Cerebellar nuclear complex (tissue), 1 donor: ENCODE measurements around the gene SPEF2.
"Not testable (repeated sequence)": the region's sequence is repeated elsewhere in the genome, so short reads cannot be mapped to it uniquely, and the experiment has no call there.

Experiments used
- DNase-seq, 2 experiments: peaks; one replicate each; lab custom pipeline; 2025; lab: John Stamatoyannopoulos, UW

Gene SPEF2

DNA sequence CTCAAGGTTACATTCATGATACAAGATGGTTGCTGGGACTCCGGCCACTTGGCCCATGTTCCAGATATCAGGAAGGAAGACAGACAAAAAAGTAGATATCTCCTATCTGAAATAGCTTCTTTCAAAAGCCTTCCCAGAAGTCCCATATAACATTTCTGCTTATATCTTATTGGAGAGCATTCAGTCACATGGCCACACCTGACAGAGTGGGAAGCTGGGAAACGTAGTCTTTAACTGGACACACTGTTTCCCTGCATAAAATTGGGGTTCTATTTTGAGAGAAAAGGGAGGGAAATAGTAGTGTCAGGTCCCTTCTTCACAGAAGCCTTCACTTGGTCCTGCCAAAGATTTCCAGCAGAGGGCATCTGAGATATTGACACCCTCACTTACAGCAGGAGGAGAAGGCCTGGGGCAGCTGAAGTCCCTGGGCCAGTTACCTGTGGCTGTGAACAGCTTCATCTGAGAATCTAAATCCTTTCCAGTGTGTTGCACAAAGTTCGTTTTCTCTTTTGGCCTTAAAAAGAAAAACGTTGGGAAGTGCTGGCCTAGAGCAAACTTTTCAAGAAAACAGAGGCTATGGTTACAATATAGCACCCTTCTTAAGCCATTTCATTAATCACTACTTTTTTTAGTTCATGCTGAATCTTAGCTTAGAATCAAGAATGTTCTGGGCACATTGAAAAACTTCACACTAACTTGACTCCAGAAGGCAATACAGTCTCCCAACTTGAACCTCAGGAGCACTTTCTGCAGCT lies 33.5 kb downstream of the SPEF2 start:
- DNase-seq, result no peak

DNA sequence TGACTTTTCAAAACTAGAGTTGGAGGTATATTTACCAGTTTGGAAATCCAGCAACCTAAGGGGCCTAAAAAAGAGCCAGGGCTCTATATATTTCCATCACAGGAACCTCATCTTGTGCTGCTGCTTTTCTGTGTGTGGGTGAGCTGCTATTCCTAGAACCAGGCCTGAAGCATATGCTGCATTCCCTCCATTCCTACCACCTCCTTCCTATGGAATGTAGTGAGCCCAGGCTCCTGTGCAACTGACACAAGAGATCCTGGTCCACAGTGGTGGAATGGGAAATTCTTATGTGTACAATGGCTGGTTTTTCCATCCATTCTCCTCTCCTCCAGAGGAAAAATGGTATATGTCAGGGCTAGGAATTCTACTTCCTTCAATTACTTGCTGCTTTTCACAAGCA lies 39.1 kb downstream of the SPEF2 start:
- DNase-seq, result no peak

DNA sequence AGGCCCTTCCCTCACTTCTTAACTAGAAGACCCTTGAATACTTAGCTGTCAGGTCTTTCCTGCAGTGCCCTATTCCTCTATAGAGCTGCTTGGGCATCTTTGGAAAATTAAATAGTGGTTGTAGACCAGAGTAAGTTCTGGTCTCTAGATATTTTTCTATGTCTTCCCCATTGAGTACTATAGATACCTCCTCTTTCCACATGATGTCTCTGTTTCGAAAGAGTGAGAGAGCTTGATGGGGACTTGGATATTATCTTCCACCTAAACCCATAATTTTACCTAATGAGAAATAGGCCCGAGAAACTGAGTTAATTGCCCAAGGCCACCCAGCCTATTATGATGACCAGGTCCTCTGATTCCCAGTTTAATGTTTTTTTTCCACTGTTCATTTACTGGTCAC lies 40.2 kb downstream of the SPEF2 start:
- DNase-seq, result no peak

DNA sequence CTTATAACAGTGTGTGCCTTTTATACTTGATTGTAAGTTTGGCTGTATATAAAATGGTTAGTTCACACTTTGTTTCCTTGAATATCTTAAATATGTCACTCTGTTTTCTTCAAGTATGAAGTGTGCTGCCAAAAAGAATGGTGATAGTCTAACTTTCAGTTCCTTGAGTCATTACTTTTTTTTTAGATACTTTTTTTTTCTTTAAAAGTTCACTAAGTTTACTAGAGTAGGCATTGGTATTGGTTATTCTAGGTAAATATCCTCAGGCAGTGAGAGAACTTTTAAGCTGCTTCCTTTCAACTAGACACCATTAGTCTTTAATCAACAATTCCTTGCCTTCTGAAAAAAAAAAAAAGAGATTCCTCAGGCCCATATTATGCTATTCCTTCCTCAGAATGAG lies 41.9 kb downstream of the SPEF2 start:
- no peak for DNase-seq

DNA sequence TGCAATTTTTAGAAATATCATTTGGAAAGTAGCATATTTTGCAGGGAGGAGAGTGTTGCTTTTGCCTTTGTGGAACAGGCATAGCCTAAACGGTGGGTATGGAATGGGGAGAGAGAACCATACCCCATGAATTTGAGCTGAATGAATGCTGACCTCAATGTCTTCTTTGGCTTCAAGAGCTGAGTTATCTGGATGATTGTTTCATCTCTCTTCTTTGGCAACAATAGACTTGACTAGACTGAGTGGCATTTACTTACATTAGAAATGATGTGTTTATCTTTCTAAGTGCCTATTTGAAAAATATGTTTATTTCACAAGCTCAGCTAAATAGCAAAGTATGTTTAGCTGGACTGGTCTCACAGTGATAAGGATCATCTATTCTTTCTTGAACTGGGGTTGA lies 42.8 kb downstream of the SPEF2 start:
- DNase-seq, result no peak

GRCh38 chr5:35664584-35664983 lies 46.9 kb downstream of the SPEF2 start:
- no peak for DNase-seq

DNA sequence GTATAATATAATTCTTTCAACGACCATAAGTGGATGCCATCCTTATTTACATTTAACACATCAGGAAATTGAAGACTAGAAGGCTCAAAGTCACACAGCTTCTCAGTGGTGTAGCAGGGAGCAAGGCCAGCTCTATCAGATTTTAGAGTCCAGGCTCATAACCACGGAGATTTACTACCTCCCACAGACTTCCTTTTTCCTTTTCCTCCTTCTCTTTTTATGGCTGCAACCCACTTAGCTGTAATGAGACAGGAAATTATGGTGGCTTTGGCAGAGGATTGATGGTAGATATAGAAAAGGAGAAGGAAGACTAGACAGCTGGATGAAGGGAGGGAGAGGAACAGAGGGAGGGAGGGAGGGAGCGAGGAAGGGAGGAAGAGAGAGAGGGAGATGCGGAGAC lies 47.4 kb downstream of the SPEF2 start:
- no peak for DNase-seq

DNA sequence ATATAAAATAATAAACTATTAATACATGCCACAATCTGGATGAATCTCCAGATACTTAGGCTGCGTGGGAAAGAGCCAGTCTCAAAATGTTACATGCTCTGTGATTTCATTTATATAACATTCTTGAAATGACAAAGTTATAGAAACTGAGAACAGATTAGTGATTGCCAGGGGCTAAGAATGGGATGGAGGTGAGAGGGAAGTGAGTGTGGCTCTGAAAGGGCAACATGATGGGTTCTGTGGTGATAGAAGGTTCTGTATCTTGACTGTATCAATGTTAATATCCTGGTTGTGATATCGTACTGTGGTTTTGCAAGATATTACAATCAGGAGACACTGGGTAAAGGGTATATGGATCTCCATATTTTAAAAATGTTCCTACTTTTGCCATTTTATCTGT lies 50.7 kb downstream of the SPEF2 start:
- no peak for DNase-seq

DNA sequence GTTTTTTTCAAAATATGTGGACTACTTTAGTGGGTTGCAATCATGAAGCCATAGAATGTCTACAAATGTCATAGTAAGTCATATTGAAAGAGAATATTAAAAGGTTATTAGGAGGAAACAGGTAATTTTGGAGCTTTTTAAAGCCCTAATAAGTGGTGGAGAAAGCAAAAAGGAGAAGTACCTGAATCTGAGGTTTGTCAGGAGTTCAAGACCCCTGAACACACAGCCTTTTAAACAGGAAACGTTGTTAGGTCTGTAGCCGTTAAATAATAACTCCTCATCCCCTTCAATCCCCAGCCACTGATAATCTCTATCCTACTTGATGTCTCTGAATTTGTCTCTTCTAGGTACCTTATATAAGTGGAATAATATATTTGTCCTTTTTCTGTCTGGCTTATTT lies 51.1 kb downstream of the SPEF2 start:
- no peak for DNase-seq

DNA sequence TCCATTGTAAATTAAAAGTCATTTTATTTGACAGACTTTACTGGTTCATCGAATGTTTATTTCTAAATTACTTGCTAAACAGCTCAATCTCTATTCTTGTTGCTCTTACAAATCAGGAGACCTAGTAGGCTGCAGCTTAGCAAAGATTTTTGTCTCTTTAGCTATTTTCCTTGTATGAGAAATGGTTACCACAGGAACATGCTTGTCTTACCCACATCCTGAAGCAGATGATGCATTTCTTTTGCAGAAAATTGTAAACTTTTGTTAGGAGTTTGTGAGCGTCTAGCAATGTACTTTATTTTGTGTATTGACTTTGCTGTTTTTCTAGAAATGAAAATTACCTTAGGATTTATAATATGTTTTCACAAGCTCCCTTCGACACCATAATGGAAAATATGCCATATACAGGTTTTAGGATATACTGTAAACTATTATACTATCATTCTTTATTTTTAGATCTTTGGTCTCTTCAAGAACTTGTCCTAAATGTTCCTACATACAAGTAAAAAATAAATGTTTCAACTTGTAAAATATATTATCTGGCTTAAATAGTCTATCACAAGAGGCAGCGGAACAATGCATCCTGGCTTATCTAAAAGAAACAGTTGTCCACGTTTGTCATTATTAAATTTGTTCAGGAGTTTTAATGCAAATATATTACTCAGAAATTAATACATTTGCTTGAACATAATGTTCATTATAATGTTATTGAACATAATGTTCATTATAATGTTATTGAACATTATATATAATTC lies 54.1 kb downstream of the SPEF2 start:
- DNase-seq, result no peak

GRCh38 chr5:35672296-35672655 lies 54.6 kb downstream of the SPEF2 start:
- DNase-seq, result not testable (repeated sequence)

- no peak for DNase-seq
Measured at GRCh38 chr5:35672995-35673394, 55.3 kb downstream of the SPEF2 start.

- DNase-seq, result no peak
Measured at GRCh38 chr5:35674049-35674448, 56.4 kb downstream of the SPEF2 start.

DNA sequence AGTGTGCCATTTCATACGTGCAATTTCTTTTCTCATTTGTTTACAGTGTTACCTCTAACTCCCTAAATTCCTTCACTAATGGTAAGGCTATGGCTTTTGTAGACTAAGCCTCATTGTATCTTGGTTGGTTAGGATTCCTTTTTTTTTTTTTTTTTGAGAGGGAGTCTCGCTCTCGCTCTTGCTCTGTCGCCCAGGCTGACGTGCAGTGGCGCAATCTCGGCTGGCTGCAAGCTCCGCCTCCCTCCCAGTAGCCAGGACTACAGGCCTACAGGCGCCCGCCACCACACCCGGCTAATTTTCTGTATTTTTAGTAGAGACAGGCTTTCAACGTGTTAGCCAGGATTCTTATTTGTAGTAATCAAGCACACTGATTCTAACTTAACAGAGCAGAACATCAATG lies 57.7 kb downstream of the SPEF2 start:
- DNase-seq, result no peak

GRCh38 chr5:35677878-35678277 lies 60.2 kb downstream of the SPEF2 start:
- DNase-seq, result no peak

- DNase-seq, result no peak
Measured at GRCh38 chr5:35678661-35679060, 61.0 kb downstream of the SPEF2 start.

DNA sequence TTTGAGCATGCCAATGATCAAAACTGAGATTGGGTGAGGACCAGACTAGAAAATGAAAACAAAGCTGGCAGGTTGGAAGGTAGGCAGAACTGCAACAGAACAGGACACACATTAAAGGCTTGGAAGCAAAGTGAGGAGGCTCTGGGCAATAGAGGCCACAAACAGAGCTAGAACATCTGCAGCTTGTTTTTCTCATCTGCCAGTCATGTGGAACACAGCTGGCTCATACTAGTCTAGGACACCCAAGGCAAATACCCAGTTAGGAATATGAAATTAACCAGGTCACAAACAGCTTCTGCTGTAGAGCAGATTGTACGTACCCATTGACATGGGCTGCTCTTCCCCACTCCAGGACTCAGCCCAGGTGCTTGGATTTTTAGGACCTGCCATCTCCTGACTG lies 61.7 kb downstream of the SPEF2 start:
- DNase-seq, result no peak

- DNase-seq, result no peak
Measured at GRCh38 chr5:35681911-35682310, 64.2 kb downstream of the SPEF2 start.

GRCh38 chr5:35683466-35683865 lies 65.8 kb downstream of the SPEF2 start:
- DNase-seq, result no peak

- no peak for DNase-seq
Measured at GRCh38 chr5:35685161-35685560, 67.5 kb downstream of the SPEF2 start.

GRCh38 chr5:35687961-35688360 lies 70.3 kb downstream of the SPEF2 start:
- no peak for DNase-seq

DNA sequence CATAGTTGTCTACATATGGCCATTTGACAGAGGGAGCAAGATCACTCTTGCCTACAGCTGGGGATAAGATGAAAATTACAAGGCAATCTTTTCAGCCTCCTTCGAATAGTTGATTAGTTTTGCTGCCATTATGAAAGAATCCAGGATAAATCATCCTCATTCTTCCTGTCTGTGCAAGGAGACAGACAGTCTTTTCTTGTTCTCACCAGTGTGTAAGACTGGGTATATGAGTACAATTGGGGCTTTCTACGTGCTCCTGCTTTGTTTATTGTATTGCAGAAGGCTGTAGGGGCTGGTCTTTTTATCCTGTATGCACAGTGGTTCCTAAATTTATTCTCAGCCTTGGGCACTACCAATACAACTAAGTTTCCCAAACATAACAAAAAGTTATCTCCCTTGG lies 76.8 kb downstream of the SPEF2 start:
- no peak for DNase-seq

GRCh38 chr5:35698047-35698808 lies 80.6 kb downstream of the SPEF2 start:
- DNase-seq, result no peak
